GM12878 (cell line): ENCODE results near the gene EFCAB11. TPM values are rescaled to one million over a fixed set of nuclear protein-coding genes. Genes with fewer than 3 reads are reported as not detected.

Source experiments
- BMI1 ChIP-seq: fragments of 450-650 bp; IDR thresholded peaks from 2 replicates; pipeline ENCODE4 v1.6.1; 2016; ENCODE audit warnings: mild to moderate bottlenecking, moderate library complexity, borderline replicate concordance
- CHD2 ChIP-seq: IDR thresholded peaks from 2 replicates; pipeline ENCODE4 v1.6.1; 2011; ENCODE audit warnings: low read depth, low read length, improper control_type of control experiment, borderline replicate concordance
- CREB1 ChIP-seq: IDR thresholded peaks from 2 replicates; pipeline ENCODE4 v1.6.1; 2012; ENCODE audit warnings: low read depth, mild to moderate bottlenecking, inconsistent platforms
- CREM ChIP-seq: IDR thresholded peaks from 2 replicates; pipeline ENCODE4 v1.6.1; 2014; ENCODE audit warnings: antibody characterized with exemption, low read depth
- E2F8 ChIP-seq: fragments of 450-650 bp; IDR thresholded peaks from 2 replicates; pipeline ENCODE4 v1.6.1; 2018; ENCODE audit warnings: mild to moderate bottlenecking, low read depth, moderate library complexity; ENCODE audit not compliant: partially characterized antibody
- JUND ChIP-seq: IDR thresholded peaks from 2 replicates; pipeline ENCODE4 v1.6.1; 2012; ENCODE audit warnings: low read depth, mild to moderate bottlenecking, low read length, improper control_type of control experiment, moderate library complexity
- NFIC ChIP-seq: IDR thresholded peaks from 2 replicates; pipeline ENCODE4 v1.6.1; 2012; ENCODE audit warnings: low read depth, mild to moderate bottlenecking, inconsistent platforms, low read length, moderate library complexity
- POLR2A ChIP-seq: IDR thresholded peaks from 2 replicates; pipeline ENCODE4 v1.6.1; 2011; ENCODE audit warnings: low read depth, mild to moderate bottlenecking, low read length
- POLR2AphosphoS2 ChIP-seq: IDR thresholded peaks from 2 replicates; pipeline ENCODE4 v1.6.1; 2011; ENCODE audit warnings: low read depth, mild to moderate bottlenecking, low read length, improper control_type of control experiment, moderate library complexity
- RFX5 ChIP-seq: IDR thresholded peaks from 2 replicates; pipeline ENCODE4 v1.6.1; 2011; ENCODE audit warnings: low read depth, low read length, improper control_type of control experiment
- RUNX3 ChIP-seq: IDR thresholded peaks from 2 replicates; pipeline ENCODE4 v1.6.1; 2012; ENCODE audit warnings: low read length, inconsistent platforms
- TARDBP ChIP-seq: IDR thresholded peaks from 2 replicates; pipeline ENCODE4 v1.6.1; 2016; ENCODE audit warnings: borderline replicate concordance
- ZBTB11 ChIP-seq: fragments of 450-650 bp; formaldehyde crosslinking; IDR thresholded peaks from 2 replicates; pipeline ENCODE4 v1.5.0; 2022; ENCODE audit warnings: mild to moderate bottlenecking, missing genetic modification characterization
- ZNF207 ChIP-seq: fragments of 450-650 bp; IDR thresholded peaks from 2 replicates; pipeline ENCODE4 v1.6.1; 2014; ENCODE audit warnings: antibody characterized with exemption, mild to moderate bottlenecking, borderline replicate concordance
- polyA plus RNA-seq, 11 experiments: library from polyadenylated mRNA; depleted of rRNA in 4 of 11; unstranded in 6 of 11; stranded (reverse) in 5 of 11; fragments of >200 nt; fragmentation: Nextera tagmentation in 4 of 11; fragmentation: Illumina TruSeq in 1 of 11; extraction: Ambion mirVana in 4 of 11; extraction: Trizol in 1 of 11; gene quantifications; 1 replicate in 1 of 11; 2 replicates in 10 of 11; pipeline versions ENCODE4 v1.2.1 to v1.2.3, GENCODE V29; 2011 to 2016; ENCODE audit warnings: inconsistent platforms in 2 of 11, missing spikeins in 2 of 11, low read depth in 1 of 11
- total RNA-seq, 4 experiments: library from RNA; depleted of rRNA in 3 of 4; stranded (reverse); fragments of >200 nt in 3 of 4; fragmentation: Illumina TruSeq in 1 of 4; extraction: Trizol in 1 of 4; gene quantifications; 2 replicates each; pipeline versions ENCODE4 v1.2.1 to v1.2.3, GENCODE V29; 2013 to 2021
- TF ChIP-seq, protein P1 (sequence below): fragments of 450-650 bp; formaldehyde crosslinking; IDR thresholded peaks from 2 replicates; pipeline ENCODE4 v1.4.0; 2022; ENCODE audit warnings: mild to moderate bottlenecking, moderate library complexity
- TF ChIP-seq, protein P2 (sequence below): IDR thresholded peaks from 2 replicates; pipeline ENCODE4 v1.6.1; 2011; ENCODE audit warnings: borderline replicate concordance, low read depth, mild to moderate bottlenecking, moderate library complexity, low read length; ENCODE audit not compliant: insufficient read depth, poor library complexity, severe bottlenecking
- TF ChIP-seq, protein P3 (sequence below): IDR thresholded peaks from 2 replicates; pipeline ENCODE4 v1.6.1; 2012; ENCODE audit warnings: low read depth, low read length, improper control_type of control experiment

Gene EFCAB11
- total and polyA plus RNA-seq, 10 of the 15 experiments (the other 5 are each of a cell fraction or from before 2014, with no cell fraction given), result 8.6 to 37.4 (median 18.0) TPM

DNA sequence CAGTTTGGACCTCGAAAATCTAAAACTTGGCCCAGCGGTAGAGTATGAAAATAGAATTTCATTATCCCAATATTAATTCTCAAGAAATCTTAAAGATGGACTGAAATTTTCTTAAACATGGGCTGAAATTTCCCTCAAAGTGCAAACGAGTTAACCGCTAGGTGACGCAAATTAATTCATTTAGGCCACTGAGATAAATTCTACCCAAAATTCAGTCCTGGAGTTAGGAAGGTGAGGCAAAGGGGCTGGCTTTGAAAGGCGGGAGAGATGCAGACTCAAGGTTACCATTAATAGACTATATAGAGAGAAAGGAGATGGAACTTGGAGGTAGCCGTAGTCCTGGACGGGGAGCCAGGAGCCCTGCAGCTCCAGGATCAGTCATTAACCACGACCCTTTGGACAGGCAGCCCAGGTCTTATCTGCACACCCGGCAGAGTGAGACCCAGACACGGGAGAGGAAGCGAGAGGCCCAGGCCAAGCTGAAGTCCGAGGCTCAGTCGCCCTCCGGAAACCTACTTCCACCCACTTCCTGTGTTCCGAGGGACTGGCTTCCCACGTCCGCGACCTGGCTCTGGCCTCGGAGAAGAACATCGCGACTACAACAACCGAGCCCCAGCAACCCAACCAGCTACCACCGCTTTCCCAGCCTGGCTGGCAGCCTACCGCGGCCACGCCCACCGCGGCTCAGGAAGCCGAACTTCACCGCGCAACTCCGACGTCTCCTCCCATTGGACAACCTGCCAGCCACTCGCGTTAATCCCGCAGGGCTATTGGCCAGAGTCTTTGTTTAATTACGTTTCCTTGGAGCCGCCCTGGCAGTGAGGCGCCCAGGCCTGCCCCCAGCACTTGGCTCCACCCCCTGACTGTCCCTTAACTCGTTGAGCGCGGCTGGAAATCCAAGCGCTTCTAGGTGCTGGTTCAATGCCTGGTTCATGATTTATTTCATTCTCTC is at the start of gene EFCAB11 (continued):
- TF ChIP-seq ZBTB11 (CRISPR knock-in tag) (no peak), RFX5 (no peak), CHD2 (peak; percentile 89), TARDBP (no peak), RUNX3 (peak; percentile 46; the same call in 1 of the 2 replicates), E2F8 (no peak), NFIC (no peak), CREB1 (peak; percentile 60; the same call in 1 of the 2 replicates), ZNF207 (no peak), CREM (no peak), BMI1 (peak; percentile 77; the same call in 1 of the 2 replicates), JUND (no peak), POLR2A (peak; percentile 84), POLR2AphosphoS2 (0 out of 2 replicates have a peak, but pooled peaks have one; percentile 53)
- TF ChIP-seq, protein P1, sequence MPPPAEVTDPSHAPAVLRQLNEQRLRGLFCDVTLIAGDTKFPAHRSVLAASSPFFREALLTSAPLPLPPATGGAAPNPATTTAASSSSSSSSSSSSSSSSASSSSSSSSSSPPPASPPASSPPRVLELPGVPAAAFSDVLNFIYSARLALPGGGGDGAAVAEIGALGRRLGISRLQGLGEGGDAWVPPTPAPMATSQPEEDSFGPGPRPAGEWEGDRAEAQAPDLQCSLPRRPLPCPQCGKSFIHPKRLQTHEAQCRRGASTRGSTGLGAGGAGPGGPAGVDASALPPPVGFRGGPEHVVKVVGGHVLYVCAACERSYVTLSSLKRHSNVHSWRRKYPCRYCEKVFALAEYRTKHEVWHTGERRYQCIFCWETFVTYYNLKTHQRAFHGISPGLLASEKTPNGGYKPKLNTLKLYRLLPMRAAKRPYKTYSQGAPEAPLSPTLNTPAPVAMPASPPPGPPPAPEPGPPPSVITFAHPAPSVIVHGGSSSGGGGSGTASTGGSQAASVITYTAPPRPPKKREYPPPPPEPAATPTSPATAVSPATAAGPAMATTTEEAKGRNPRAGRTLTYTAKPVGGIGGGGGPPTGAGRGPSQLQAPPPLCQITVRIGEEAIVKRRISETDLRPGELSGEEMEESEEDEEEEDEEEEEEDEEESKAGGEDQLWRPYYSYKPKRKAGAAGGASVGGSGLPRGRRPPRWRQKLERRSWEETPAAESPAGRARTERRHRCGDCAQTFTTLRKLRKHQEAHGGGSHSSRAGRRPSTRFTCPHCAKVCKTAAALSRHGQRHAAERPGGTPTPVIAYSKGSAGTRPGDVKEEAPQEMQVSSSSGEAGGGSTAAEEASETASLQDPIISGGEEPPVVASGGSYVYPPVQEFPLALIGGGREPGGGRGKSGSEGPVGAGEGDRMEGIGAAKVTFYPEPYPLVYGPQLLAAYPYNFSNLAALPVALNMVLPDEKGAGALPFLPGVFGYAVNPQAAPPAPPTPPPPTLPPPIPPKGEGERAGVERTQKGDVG (CRISPR knock-in tag), result no peak
- TF ChIP-seq, protein P2, sequence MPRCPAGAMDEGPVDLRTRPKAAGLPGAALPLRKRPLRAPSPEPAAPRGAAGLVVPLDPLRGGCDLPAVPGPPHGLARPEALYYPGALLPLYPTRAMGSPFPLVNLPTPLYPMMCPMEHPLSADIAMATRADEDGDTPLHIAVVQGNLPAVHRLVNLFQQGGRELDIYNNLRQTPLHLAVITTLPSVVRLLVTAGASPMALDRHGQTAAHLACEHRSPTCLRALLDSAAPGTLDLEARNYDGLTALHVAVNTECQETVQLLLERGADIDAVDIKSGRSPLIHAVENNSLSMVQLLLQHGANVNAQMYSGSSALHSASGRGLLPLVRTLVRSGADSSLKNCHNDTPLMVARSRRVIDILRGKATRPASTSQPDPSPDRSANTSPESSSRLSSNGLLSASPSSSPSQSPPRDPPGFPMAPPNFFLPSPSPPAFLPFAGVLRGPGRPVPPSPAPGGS, result no peak
- TF ChIP-seq, protein P3, sequence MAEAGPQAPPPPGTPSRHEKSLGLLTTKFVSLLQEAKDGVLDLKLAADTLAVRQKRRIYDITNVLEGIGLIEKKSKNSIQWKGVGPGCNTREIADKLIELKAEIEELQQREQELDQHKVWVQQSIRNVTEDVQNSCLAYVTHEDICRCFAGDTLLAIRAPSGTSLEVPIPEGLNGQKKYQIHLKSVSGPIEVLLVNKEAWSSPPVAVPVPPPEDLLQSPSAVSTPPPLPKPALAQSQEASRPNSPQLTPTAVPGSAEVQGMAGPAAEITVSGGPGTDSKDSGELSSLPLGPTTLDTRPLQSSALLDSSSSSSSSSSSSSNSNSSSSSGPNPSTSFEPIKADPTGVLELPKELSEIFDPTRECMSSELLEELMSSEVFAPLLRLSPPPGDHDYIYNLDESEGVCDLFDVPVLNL, result peak; percentile 92
